ENCODE results near the gene CFAP77.

Gene CFAP77

DNA sequence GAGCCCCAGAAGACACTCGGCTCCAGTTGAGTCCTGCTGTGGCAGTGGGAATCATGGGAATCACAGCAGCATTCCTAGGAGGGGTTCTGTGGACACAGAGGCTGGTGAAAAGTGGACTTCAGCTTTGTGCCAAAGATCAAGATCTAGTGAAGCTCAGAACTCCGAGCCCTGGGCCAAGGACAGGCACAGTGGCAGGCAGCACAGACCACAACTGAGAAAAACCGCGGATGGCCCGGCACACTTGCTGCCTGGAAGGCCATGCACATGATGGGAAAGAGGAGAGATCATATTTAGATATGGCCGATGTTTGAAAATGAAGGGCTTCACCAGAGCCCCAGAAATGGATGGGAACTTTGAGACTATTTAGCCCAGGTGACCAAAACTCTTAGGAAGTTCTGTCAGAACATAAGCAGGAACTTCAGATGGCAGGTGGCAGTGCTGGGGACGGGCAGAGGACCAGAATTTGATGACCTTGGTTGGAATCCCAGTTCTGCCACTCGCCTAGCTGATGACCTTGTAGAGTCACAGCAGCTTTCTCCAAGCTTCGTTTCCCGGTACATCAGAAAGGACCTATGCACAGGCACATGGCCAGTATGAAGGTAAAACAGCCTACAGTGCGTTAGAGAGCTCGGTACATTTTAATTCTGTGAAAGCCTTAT lies 190.4 kb downstream of the CFAP77 start:
- no peaks in the 10 kb centered on the region for H3K4me1 ChIP-seq (ENCODE audit: control insufficient read depth, insufficient read depth, low read length)
- H3K4me3 ChIP-seq (ENCODE audit: low read depth, low read length): no peak overlapping the region
- H3K9me3 ChIP-seq (ENCODE audit: control insufficient read depth, insufficient read depth, low read length): no peaks in the 10 kb centered on the region
- no peaks in the 10 kb centered on the region for H3K27me3 ChIP-seq (ENCODE audit: control insufficient read depth, insufficient read depth, low read length)
- H3K36me3 ChIP-seq (ENCODE audit: control insufficient read depth, insufficient read depth, low read length): peaks cover 21% of the 10 kb centered on the region
- H3K9ac ChIP-seq (ENCODE audit: low read depth, low read length): no peak overlapping the region

DNA sequence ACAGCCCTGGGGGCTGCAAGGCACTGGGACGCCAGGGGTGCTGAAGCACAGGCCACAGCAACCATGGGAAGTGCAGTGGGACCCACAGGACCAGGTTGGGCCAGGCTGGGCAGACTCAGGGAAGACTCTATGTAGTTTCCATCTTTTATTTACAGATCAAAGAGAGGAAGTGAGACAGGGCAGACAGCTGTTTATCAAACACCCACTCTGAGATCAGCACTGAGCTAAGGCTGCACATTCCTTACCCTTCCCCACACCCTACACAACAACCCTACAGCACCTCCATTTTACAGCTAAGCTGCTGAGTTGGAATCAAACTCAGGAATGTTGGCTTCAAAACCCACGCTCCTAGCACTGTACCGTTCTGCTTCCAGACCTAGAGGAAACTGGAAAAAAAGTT lies 192.2 kb downstream of the CFAP77 start:
- H3K9me3 ChIP-seq (ENCODE audit: control insufficient read depth, insufficient read depth, low read length): no peaks in the 10 kb centered on the region
- peaks cover 28% of the 10 kb centered on the region for H3K36me3 ChIP-seq (ENCODE audit: control insufficient read depth, insufficient read depth, low read length)
- H3K4me1 ChIP-seq (ENCODE audit: control insufficient read depth, insufficient read depth, low read length): no peaks in the 10 kb centered on the region
- H3K4me3 ChIP-seq (ENCODE audit: low read depth, low read length): no peak overlapping the region
- H3K9ac ChIP-seq (ENCODE audit: low read depth, low read length): no peak overlapping the region
- H3K27me3 ChIP-seq (ENCODE audit: control insufficient read depth, insufficient read depth, low read length): no peaks in the 10 kb centered on the region

DNA sequence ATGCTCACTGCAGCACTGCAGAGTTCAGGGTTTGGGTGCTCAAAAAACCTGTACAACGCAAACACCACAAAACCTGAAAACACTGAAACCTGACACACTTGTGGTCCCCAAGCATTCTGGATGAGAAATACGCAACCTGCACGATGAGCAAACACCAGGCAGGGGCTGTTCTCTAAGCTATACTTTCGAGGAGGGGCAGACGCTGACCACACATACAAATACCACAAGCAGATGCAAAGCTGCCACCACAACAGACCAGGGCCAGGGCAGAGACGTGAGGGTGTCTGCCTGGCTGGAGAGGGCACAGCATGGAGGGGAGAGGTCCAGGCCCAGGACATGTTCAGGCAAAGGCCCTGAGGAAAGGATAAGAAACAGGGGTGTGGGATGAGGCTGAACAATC lies 195.4 kb downstream of the CFAP77 start:
- H3K36me3 ChIP-seq (ENCODE audit: control insufficient read depth, insufficient read depth, low read length): peaks cover 34% of the 10 kb centered on the region
- H3K4me1 ChIP-seq (ENCODE audit: control insufficient read depth, insufficient read depth, low read length): no peaks in the 10 kb centered on the region
- no peaks in the 10 kb centered on the region for H3K9me3 ChIP-seq (ENCODE audit: control insufficient read depth, insufficient read depth, low read length)
- H3K27me3 ChIP-seq (ENCODE audit: control insufficient read depth, insufficient read depth, low read length): no peaks in the 10 kb centered on the region
- H3K9ac ChIP-seq (ENCODE audit: low read depth, low read length): peak overlapping the region; percentile 32
- H3K4me3 ChIP-seq (ENCODE audit: low read depth, low read length): no peak overlapping the region

DNA sequence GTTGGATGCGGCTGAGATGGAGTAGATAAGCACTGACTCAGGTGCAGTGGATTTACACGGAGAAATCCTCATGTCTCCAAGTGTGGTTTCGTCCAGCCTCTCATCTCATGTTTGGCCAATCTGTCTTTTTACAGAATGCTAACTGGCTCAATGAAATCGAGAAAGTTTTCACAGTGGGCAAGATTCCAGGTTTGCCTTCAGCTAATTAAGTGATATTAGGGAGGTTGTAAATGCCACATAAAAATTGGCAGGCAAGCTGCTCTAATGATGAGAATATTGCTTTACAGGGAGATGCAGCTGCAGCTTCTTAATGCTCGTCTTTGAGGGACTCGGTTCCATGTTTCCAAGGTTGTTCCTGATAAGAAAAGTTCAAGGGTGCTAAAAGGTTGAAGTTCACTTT lies 196.1 kb downstream of the CFAP77 start:
- no peaks in the 10 kb centered on the region for H3K9me3 ChIP-seq (ENCODE audit: control insufficient read depth, insufficient read depth, low read length)
- peak overlapping the region; percentile 32 for H3K9ac ChIP-seq (ENCODE audit: low read depth, low read length)
- H3K4me1 ChIP-seq (ENCODE audit: control insufficient read depth, insufficient read depth, low read length): peaks cover 2% of the 10 kb centered on the region
- H3K36me3 ChIP-seq (ENCODE audit: control insufficient read depth, insufficient read depth, low read length): peaks cover 32% of the 10 kb centered on the region
- no peak overlapping the region for H3K4me3 ChIP-seq (ENCODE audit: low read depth, low read length)
- H3K27me3 ChIP-seq (ENCODE audit: control insufficient read depth, insufficient read depth, low read length): no peaks in the 10 kb centered on the region

DNA sequence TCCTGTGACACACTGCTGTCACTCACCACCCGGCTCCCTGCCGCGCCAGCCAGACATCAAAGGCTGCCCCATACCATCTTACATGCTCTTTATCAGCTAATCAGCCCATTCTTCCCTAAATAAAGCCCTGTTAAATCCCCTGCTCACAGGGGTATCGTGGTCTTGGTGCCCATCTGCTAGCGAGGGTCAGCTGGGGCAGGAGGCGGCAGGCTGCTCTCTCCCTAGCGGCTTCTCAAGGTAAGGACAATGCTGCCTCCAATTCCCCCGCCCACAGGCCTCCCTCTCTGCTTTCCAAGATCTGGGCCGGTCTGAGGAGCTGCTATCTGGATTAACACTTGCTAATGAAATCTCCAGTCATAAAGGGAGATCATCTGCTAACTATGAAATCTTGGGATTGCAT lies 199.2 kb downstream of the CFAP77 start:
- no peak overlapping the region for H3K4me3 ChIP-seq (ENCODE audit: low read depth, low read length)
- no peaks in the 10 kb centered on the region for H3K9me3 ChIP-seq (ENCODE audit: control insufficient read depth, insufficient read depth, low read length)
- H3K36me3 ChIP-seq (ENCODE audit: control insufficient read depth, insufficient read depth, low read length): peaks cover 31% of the 10 kb centered on the region
- H3K27me3 ChIP-seq (ENCODE audit: control insufficient read depth, insufficient read depth, low read length): no peaks in the 10 kb centered on the region
- peaks cover 2% of the 10 kb centered on the region for H3K4me1 ChIP-seq (ENCODE audit: control insufficient read depth, insufficient read depth, low read length)
- no peak overlapping the region for H3K9ac ChIP-seq (ENCODE audit: low read depth, low read length)

DNA sequence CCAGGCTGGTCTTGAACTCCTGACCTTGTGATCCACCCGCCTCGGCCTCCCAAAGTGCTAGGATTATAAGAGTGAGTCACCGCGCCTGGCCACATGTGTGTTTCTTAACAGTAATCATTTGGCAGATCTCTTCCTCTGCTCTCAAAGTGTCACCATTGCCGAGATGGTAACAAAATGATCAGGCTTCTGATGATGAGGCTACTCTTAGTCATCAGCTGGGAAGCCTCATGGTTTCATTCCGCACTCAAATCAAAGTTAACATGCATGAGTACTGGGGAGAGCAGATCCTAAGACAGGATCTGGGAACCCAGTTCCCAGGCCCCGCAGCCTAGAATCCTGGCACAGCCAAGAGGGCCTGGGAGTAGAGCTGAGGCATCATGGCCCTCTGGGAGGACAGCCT lies 199.8 kb downstream of the CFAP77 start:
- no peaks in the 10 kb centered on the region for H3K9me3 ChIP-seq (ENCODE audit: control insufficient read depth, insufficient read depth, low read length)
- H3K9ac ChIP-seq (ENCODE audit: low read depth, low read length): no peak overlapping the region
- H3K27me3 ChIP-seq (ENCODE audit: control insufficient read depth, insufficient read depth, low read length): no peaks in the 10 kb centered on the region
- H3K4me3 ChIP-seq (ENCODE audit: low read depth, low read length): no peak overlapping the region
- peaks cover 2% of the 10 kb centered on the region for H3K4me1 ChIP-seq (ENCODE audit: control insufficient read depth, insufficient read depth, low read length)
- H3K36me3 ChIP-seq (ENCODE audit: control insufficient read depth, insufficient read depth, low read length): peaks cover 27% of the 10 kb centered on the region

DNA sequence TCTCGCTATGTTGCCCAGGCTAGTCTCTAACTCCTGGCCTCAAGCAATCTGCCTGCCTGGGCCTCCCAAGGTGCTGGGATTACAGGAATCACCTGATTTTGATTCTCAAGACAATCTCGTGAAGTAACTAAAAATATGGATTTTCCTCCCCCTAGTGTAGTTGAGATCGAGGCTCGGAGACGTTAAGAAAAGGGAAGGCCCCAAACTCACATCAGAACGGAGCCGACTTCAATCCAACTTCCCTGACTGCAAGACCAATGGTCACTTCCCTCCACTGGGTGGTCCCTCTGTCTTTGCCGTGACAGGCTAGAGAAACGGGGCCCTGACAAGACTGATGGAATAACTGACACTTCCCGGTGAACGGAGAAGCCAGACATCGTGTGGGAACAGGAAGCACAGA lies 200.7 kb downstream of the CFAP77 start:
- Histone ChIP-seq H3K4me3 (ENCODE audit: low read depth, low read length) (no peak overlapping the region), H3K4me1 (ENCODE audit: control insufficient read depth, insufficient read depth, low read length) (peaks cover 8% of the 10 kb centered on the region), H3K36me3 (ENCODE audit: control insufficient read depth, insufficient read depth, low read length) (peaks cover 25% of the 10 kb centered on the region), H3K9me3 (ENCODE audit: control insufficient read depth, insufficient read depth, low read length) (no peaks in the 10 kb centered on the region), H3K9ac (ENCODE audit: low read depth, low read length) (no peak overlapping the region), H3K27me3 (ENCODE audit: control insufficient read depth, insufficient read depth, low read length) (no peaks in the 10 kb centered on the region)

DNA sequence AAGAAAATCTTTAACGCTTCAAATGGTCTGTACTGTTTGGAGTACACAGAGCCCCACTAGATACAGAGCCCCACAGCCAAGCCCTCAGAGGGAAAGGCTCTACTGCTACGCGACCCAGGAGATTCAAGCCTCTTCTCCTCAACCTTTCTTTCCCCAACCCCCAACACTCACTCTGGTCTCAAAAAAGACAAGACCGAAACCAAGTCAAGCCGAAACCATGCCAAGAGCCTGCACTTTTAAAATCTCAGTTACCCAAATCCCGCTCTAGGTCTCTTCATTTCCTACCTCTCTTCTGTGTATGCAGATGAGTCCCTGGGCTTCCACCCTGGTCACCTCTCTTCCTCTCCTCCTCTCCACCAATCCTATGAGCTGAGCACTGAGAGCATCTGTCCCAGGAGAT lies 204.3 kb downstream of the CFAP77 start:
- no peak overlapping the region for H3K9ac ChIP-seq (ENCODE audit: low read depth, low read length)

DNA sequence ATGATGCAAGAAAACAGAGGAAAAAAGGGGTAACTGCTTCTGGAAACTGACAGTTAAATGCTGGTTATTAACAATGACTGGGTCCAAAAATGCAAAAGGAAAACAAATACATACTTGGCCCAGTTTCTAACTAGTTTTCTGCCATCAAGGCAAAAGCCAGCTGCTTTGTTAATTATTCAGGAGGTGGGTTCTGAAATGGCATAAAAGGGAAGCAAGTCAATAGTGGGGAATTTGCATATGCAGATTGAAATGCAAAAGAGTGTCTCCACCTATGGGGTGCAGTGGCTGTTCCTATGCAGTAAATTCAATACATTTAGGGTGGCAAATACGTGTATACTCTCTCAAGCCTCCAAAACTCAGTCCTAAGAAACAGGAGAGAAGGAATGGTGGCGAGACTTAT lies 205.8 kb downstream of the CFAP77 start:
- Histone ChIP-seq H3K4me3 (ENCODE audit: low read depth, low read length) (no peak overlapping the region), H3K9ac (ENCODE audit: low read depth, low read length) (no peak overlapping the region), H3K9me3 (ENCODE audit: control insufficient read depth, insufficient read depth, low read length) (no peaks in the 10 kb centered on the region), H3K36me3 (ENCODE audit: control insufficient read depth, insufficient read depth, low read length) (peaks cover 10% of the 10 kb centered on the region), H3K27me3 (ENCODE audit: control insufficient read depth, insufficient read depth, low read length) (no peaks in the 10 kb centered on the region), H3K4me1 (ENCODE audit: control insufficient read depth, insufficient read depth, low read length) (peaks cover 7% of the 10 kb centered on the region)

More for the DNA sequence above, 204.3 kb downstream of the CFAP77 start:
- H3K4me3 ChIP-seq (ENCODE audit: low read depth, low read length): no peak overlapping the region
- H3K36me3 ChIP-seq (ENCODE audit: control insufficient read depth, insufficient read depth, low read length): peaks cover 16% of the 10 kb centered on the region
- H3K4me1 ChIP-seq (ENCODE audit: control insufficient read depth, insufficient read depth, low read length): peaks cover 8% of the 10 kb centered on the region
- no peaks in the 10 kb centered on the region for H3K27me3 ChIP-seq (ENCODE audit: control insufficient read depth, insufficient read depth, low read length)
- H3K9me3 ChIP-seq (ENCODE audit: control insufficient read depth, insufficient read depth, low read length): no peaks in the 10 kb centered on the region

DNA sequence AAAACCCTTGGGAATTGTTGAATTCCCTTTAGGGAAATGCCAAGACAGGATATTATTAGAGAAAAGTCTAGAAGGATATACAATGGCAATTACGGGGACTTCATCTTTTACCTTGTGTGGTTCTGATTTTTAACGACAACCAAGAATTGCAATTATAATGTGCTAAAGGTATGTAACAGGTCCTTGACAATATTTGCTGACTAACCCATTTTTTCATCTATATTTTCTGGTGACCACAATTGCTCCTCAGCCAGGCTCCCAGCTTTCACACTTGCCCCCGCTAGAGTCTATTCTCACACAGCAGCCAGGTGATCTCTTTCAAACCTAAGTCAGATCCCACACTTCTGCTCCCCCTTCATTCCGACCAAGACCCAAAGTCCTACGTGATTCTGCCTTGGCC lies 206.7 kb downstream of the CFAP77 start:
- H3K9me3 ChIP-seq (ENCODE audit: control insufficient read depth, insufficient read depth, low read length): no peaks in the 10 kb centered on the region
- no peaks in the 10 kb centered on the region for H3K27me3 ChIP-seq (ENCODE audit: control insufficient read depth, insufficient read depth, low read length)
- peaks cover 6% of the 10 kb centered on the region for H3K4me1 ChIP-seq (ENCODE audit: control insufficient read depth, insufficient read depth, low read length)
- no peak overlapping the region for H3K9ac ChIP-seq (ENCODE audit: low read depth, low read length)
- H3K4me3 ChIP-seq (ENCODE audit: low read depth, low read length): no peak overlapping the region
- H3K36me3 ChIP-seq (ENCODE audit: control insufficient read depth, insufficient read depth, low read length): peaks cover 4% of the 10 kb centered on the region

DNA sequence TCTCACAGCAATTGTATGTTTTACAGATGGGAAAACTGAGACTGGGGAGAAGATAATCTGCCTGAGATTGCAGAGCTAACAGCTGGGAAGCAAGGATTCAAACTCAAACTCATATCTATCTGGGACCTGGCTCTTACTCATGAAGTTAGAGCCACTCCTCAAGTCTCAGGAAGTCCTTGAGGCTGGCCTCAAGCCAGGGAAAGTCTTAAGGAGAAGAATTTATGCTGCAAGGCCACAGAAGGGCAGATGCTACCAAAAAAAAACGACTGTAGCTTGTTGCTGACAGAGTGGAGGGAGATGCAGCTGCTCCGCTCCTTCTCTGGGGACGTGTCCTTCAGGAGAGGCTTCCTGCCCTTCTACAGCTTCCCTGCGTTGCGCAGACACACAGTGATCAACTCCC lies 212.1 kb downstream of the CFAP77 start:
- no peak overlapping the region for H3K4me3 ChIP-seq (ENCODE audit: low read depth, low read length)
- no peaks in the 10 kb centered on the region for H3K27me3 ChIP-seq (ENCODE audit: control insufficient read depth, insufficient read depth, low read length)
- H3K9ac ChIP-seq (ENCODE audit: low read depth, low read length): no peak overlapping the region
- H3K36me3 ChIP-seq (ENCODE audit: control insufficient read depth, insufficient read depth, low read length): peaks cover 4% of the 10 kb centered on the region
- no peaks in the 10 kb centered on the region for H3K4me1 ChIP-seq (ENCODE audit: control insufficient read depth, insufficient read depth, low read length)
- H3K9me3 ChIP-seq (ENCODE audit: control insufficient read depth, insufficient read depth, low read length): no peaks in the 10 kb centered on the region
